Muscle layer of colon (tissue), 2 donors: ENCODE measurements around the gene TBPL2.
"Not testable (repeated sequence)": the region's sequence is repeated elsewhere in the genome, so short reads cannot be mapped to it uniquely, and the experiment has no call there.

Experiments
- H3K27ac ChIP-seq: one replicate; pipeline ENCODE4 v1.7.0; 2013; ENCODE audit warnings: low read depth, mild to moderate bottlenecking, low read length, moderate library complexity
- H3K27me3 ChIP-seq, 2 donors: one replicate each; pipeline ENCODE4 v1.7.0; 2013; ENCODE audit warnings: low read length in 2 of 2, mild to moderate bottlenecking in 2 of 2; ENCODE audit not compliant: insufficient read depth in 2 of 2, control insufficient read depth in 1 of 2
- H3K36me3 ChIP-seq: one replicate; pipeline ENCODE4 v1.7.0; 2013; ENCODE audit warnings: mild to moderate bottlenecking, low read length; ENCODE audit not compliant: insufficient read depth
- H3K4me1 ChIP-seq: one replicate; pipeline ENCODE4 v1.7.0; 2013; ENCODE audit warnings: mild to moderate bottlenecking, low read length; ENCODE audit not compliant: insufficient read depth
- H3K4me3 ChIP-seq, 2 donors: one replicate each; pipeline ENCODE4 v1.7.0; 2013; ENCODE audit warnings: low read length in 2 of 2, low read depth in 1 of 2, mild to moderate bottlenecking in 1 of 2, moderate library complexity in 1 of 2
- H3K9ac ChIP-seq: one replicate; pipeline ENCODE4 v1.7.0; 2013; ENCODE audit warnings: low read length
- H3K9me3 ChIP-seq: one replicate; pipeline ENCODE4 v1.7.0; 2013; ENCODE audit warnings: mild to moderate bottlenecking, low read length
- donor health status: abdominal sarcoma.
- donor health status: Adenocarcinoma of cecum.

The TBPL2 gene

DNA sequence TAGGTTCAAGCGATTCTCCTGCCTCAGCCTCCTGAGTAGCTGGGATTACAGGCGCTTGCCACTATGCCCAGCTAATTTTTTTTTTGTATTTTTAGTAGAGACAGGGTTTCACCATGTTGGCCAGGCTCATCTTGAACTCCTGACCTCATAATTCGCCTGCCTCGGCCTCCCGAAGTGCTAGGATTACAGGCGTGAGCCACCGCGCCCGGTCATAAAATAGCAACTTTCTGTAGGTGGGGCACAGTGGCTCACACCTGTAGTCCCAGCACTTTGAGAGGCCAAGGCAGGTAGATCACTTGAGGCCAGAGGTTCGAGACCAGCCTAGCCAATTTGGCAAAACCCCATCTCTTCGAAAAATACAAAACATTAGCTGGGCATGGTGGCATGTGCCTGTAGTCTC lies 18.1 kb downstream of the TBPL2 start:
- not testable (repeated sequence) for H3K4me3 ChIP-seq, H3K9ac ChIP-seq, H3K4me1 ChIP-seq, H3K27me3 ChIP-seq, H3K36me3 ChIP-seq, H3K9me3 ChIP-seq, H3K27ac ChIP-seq

DNA sequence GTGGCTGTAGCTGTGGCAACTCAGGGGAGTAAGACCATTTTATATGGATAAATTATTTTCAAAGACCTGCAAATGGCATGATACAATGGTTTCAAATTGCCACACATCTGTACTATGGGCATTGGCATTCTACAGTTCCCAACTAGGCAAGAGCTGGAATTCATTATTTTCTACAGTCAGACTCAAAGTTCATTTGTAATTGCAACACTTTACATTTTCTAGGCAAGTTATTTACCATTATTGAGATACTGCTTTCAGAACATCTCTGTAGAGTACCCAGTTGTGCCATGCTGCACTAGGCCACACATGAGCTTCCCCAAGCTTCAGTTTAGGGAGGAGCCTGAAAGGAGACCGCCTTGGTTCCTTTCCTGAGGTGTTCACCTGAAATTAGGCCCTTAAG lies 20.8 kb downstream of the TBPL2 start:
- no peaks in the 10 kb centered on the region for H3K27me3 ChIP-seq
- no peak overlapping the region for H3K4me3 ChIP-seq
- no peak overlapping the region for H3K9ac ChIP-seq
- H3K9me3 ChIP-seq, result no peaks in the 10 kb centered on the region
- H3K4me1 ChIP-seq, result no peaks in the 10 kb centered on the region
- H3K27ac ChIP-seq, result no peak overlapping the region
- no peaks in the 10 kb centered on the region for H3K36me3 ChIP-seq

DNA sequence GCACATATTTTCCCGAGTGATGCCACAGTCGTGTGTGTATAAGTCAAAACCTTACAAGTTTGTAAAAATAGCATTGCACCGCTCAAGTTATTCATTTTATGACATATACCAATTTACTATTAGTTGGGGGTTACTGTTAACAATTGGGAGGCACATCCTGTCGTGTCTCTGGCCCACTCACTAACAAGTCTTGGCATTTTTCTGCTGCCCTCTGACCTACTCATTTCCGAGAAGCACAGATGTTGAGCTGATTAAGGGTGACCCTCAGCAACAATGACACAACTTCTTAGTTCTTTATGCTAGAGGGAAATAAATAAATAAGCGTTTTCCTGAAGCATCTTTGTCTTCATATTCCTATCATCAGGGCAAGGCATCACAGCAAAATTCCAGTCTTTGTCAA lies 22.0 kb downstream of the TBPL2 start:
- Histone ChIP-seq H3K27ac (no peak overlapping the region), H3K9ac (no peak overlapping the region), H3K27me3 (no peaks in the 10 kb centered on the region), H3K9me3 (no peaks in the 10 kb centered on the region), H3K4me3 (no peak overlapping the region), H3K36me3 (no peaks in the 10 kb centered on the region), H3K4me1 (no peaks in the 10 kb centered on the region)

DNA sequence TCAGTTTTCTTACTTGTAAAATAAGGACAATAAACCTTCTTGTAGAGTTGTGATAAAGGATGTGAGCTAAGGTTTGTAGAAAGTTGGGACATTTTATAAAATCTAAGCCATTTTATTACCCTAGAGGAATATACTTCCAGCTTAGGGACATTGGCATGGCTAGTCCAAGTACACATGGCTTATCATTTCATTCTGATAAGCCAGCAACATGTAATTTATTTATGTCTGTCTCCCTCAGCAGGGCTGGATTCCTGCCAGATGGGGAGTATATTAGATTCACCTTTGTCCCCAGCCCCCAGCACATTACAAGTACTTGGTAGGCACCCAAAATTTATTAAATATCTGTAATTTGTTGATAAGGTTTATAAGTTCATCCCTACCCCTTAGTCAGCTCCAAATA lies 22.5 kb downstream of the TBPL2 start:
- H3K9ac ChIP-seq, result no peak overlapping the region
- H3K4me1 ChIP-seq, result no peaks in the 10 kb centered on the region
- H3K27me3 ChIP-seq, result no peaks in the 10 kb centered on the region
- no peak overlapping the region for H3K4me3 ChIP-seq
- no peaks in the 10 kb centered on the region for H3K9me3 ChIP-seq
- no peaks in the 10 kb centered on the region for H3K36me3 ChIP-seq
- no peak overlapping the region for H3K27ac ChIP-seq

DNA sequence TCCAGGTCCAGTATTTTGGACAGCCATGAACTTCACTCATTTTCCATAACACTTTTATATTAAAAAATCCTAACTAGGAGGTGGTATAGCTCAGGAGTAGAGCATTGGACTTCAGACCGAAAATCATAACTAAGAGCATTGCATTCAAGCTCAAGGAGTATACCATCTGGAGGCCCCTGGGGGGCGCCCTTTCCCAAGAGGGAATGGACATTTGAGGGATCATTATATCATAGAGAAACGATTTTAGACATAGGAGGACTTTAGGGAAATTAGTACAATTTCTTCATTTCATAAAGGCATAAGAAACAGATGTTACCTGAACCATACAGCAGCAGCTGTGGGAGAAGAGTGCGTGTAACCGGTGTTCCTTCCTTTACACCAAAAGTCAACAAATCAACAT lies 23.6 kb downstream of the TBPL2 start:
- Histone ChIP-seq H3K27me3 (no peaks in the 10 kb centered on the region), H3K4me1 (no peaks in the 10 kb centered on the region), H3K9ac (no peak overlapping the region), H3K4me3 (no peak overlapping the region), H3K27ac (no peak overlapping the region), H3K36me3 (no peaks in the 10 kb centered on the region), H3K9me3 (no peaks in the 10 kb centered on the region)

DNA sequence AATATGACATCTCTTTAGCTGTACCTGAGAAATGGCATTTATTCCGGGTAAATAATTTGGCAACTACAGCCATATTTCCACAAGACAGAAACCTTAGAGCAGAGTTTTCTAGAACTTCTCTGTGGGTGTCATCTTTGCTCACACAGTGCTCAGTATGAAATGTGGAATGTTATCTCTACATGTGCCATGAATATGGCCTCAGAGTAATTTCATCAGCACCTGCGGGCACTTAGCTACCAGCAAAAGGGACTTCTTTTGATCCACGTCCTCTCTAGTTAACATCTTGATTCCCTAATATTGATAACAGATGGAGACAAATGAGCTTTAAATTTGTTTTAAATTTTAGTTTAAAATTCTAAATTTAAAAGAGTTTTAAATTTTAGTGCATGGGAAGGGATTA lies 25.9 kb downstream of the TBPL2 start:
- Histone ChIP-seq H3K36me3 (no peaks in the 10 kb centered on the region), H3K27ac (no peak overlapping the region)

DNA sequence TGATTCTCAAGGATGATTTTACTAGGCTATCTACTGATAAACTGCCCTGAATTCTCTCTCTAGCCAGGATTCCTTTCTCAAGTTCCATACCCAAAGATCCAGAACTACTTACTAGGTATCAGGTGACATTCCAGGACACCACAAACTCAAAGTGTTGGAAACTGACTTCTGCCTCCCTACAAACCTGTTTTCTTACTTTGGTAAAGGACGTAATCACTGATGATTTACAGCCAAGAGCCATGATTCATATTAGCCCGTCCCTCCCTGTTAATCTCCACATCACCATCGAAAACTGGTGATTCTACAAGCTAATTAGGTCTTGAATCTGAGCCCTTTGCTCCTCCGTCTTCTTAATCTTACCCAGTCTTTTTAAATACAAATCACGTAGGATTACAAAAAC lies 27.7 kb downstream of the TBPL2 start:
- Histone ChIP-seq H3K4me1 (peaks cover 15% of the 10 kb centered on the region), H3K36me3 (no peaks in the 10 kb centered on the region), H3K4me3 (peak overlapping the region; percentile 90 to 91), H3K9ac (no peak overlapping the region), H3K9me3 (no peaks in the 10 kb centered on the region), H3K27ac (no peak overlapping the region), H3K27me3 (no peaks in the 10 kb centered on the region)

More for the DNA sequence above, 25.9 kb downstream of the TBPL2 start:
- no peak overlapping the region for H3K4me3 ChIP-seq
- H3K9me3 ChIP-seq, result no peaks in the 10 kb centered on the region
- no peaks in the 10 kb centered on the region for H3K27me3 ChIP-seq
- H3K4me1 ChIP-seq, result peaks cover 13% of the 10 kb centered on the region
- H3K9ac ChIP-seq, result no peak overlapping the region

DNA sequence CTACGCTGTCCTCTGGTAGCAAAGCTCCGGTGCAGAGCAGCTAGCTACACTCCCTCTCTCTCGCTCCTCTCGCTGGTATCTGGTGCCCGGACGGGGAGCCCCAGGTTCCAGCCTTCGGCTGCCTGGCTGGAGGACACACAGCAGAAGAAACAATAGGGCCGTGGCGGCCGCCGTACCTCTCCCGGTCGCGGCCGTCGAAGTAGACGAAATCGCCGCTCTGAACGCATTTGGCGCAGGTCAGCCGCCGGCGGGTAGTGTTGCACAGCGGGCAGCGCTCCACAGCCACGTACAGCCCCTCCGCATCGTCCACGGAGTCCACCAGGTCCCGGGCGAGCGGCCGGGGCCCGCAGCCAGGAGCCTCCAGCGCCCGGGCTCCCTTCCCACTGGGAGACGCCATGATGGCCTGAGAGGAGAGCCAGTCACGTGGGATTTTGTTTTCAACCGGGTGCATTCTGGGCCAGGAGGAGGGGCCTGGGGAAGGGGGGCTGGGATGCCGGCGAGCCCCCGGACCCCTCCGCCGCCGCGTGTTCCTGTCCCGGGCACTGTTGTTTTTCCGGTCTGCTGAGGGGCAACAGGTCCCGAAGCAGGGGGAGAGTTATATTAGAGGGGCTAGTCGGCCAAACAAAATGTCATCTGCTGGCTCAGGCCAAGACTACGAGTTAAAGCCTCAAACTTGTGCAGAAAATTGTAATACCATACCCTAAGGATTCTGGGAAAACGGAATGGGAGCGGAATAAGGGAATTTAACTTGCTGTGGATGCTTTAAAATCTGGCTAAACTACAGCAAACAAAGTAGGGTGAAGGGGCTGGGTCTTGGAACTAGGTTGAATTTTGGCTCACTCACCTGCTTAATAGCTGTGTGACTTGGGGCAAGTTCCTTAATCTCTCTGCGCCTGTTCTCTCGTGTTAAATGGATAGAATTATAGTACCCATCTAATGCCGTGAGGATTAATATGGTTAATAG lies 28.7 kb downstream of the TBPL2 start, which contains the start of gene ATG14:
TSS of gene ATG14 (minus strand) at position 405 of the 964 bp plus-strand sequence. CDS start at position 397, 8 bp downstream.
- H3K9me3 ChIP-seq, result no peaks in the 10 kb centered on the region
- peaks cover 15% of the 10 kb centered on the region for H3K4me1 ChIP-seq
- H3K4me3 ChIP-seq, result peak within 1 kb of the TSS; percentile 90 to 91
- H3K36me3 ChIP-seq, result no peaks in the 10 kb centered on the region
- no peaks in the 10 kb centered on the region for H3K27me3 ChIP-seq
- H3K9ac ChIP-seq, result peak within 1 kb of the TSS; percentile 87
- H3K27ac ChIP-seq, result peak within 1 kb of the TSS; percentile 96

DNA sequence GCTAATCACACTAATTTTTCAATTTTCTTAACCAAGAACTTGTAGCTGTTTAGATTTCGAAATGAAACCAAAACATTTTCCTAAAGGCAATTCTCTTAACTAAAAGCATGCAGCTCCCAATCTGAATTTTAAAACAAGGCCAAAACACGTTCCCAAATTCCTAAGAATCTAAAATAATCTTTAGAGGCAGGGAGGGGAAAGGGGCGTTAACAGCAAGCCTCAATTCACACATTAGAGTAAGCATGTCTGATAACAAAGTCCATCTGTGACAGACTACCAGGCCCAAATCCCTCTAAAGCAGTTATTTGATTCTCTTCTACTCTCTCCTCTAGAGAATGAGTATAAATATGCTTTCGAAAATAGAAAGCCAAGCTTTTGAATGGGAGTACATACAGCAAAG lies 29.5 kb downstream of the TBPL2 start:
- Histone ChIP-seq H3K27ac (peak overlapping the region; percentile 96), H3K27me3 (no peaks in the 10 kb centered on the region), H3K4me1 (peaks cover 15% of the 10 kb centered on the region), H3K4me3 (peak overlapping the region; percentile 90 to 91), H3K9ac (peak overlapping the region; percentile 87), H3K36me3 (no peaks in the 10 kb centered on the region), H3K9me3 (no peaks in the 10 kb centered on the region)

DNA sequence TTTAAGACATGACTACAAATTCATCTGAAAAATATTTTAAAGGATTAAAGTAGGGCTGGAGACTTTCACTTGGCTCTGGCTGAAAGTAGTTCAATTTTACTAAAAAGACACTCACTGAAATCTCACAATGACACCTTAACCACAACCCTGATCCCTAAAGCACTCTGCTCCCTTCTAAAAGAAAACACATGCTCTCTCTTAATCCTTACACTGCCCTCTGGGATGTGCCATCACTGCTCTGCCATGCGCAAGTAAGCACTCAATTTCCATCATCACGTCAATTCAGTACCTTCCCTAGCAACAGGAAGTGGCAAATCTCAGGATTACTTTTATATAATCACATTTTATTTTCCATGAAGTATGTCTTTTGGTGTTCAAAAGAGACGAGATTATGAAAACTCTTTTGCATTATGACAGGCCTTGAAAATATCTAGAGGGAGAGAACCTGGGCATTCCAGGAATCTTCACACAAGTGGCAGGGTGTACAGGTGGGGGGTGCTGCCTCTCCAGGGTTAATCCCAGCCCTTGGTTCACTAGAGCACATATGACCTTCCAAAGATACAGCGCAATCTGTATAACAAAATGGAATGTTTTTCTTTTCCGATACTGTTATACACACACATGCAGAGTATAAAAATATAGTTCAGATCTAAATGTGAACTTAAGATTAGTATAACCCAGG lies 36.1 kb downstream of the TBPL2 start:
- H3K9ac ChIP-seq, result no peak overlapping the region
- no peak overlapping the region for H3K4me3 ChIP-seq
- H3K4me1 ChIP-seq, result peaks cover 2% of the 10 kb centered on the region
- no peaks in the 10 kb centered on the region for H3K36me3 ChIP-seq
- H3K9me3 ChIP-seq, result no peaks in the 10 kb centered on the region
- H3K27ac ChIP-seq, result no peak overlapping the region
- no peaks in the 10 kb centered on the region for H3K27me3 ChIP-seq

DNA sequence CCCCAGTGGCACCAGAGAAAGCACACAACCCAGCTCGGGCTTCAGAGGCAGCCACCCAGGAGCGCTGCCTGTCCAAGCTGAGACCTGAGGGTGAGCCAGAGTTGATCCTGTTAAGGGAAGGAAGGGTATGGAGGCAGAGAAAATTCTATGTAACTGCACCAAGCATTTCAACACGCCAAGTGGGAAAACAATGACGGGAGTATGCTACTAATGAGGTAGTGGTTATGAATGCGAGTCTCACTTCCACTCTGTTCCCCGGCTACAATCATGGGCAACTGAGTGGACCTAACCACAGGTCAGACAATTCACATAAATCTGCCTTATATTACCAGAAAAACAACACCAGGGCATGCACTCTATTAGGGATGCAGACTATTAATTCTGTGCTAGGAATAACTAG lies 38.7 kb downstream of the TBPL2 start:
- no peak overlapping the region for H3K4me3 ChIP-seq
- H3K27ac ChIP-seq, result no peak overlapping the region
- peaks cover 12% of the 10 kb centered on the region for H3K4me1 ChIP-seq
- no peaks in the 10 kb centered on the region for H3K27me3 ChIP-seq
- H3K9ac ChIP-seq, result no peak overlapping the region
- H3K36me3 ChIP-seq, result peaks cover under 1% of the 10 kb centered on the region
- no peaks in the 10 kb centered on the region for H3K9me3 ChIP-seq
